ENCODE data around the gene DDX51.
"Not testable (repeated sequence)": the region's sequence is repeated elsewhere in the genome, so short reads cannot be mapped to it uniquely, and the experiment has no call there.

The DDX51 gene

GRCh38 chr12:132146772-132147422, 2.8 kb upstream of the DDX51 start:
- DNase-seq (ENCODE audit: low read depth, low spot score): no peak
- no peak overlapping the region for H3K4me3 ChIP-seq (ENCODE audit: low read length)

- H3K4me3 ChIP-seq (ENCODE audit: low read length): no peak overlapping the region
- DNase-seq (ENCODE audit: low read depth, low spot score): no peak
These were observed 2.0 kb upstream of the DDX51 start for GRCh38 chr12:132146098-132146497.

GRCh38 chr12:132145334-132145733, 1.2 kb upstream of the DDX51 start:
- no peak for DNase-seq (ENCODE audit: low read depth, low spot score)
- peak overlapping the region; percentile 86 for H3K4me3 ChIP-seq (ENCODE audit: low read length)

- no peak for DNase-seq (ENCODE audit: low read depth, low spot score)
- H3K4me3 ChIP-seq (ENCODE audit: low read length): peak overlapping the region; percentile 86
These were observed 670 bp upstream of the DDX51 start for GRCh38 chr12:132144810-132145168.

GRCh38 chr12:132143336-132144071, 615 bp downstream of the DDX51 start:
- DNase-seq (ENCODE audit: low read depth, low spot score): no peak
- H3K4me3 ChIP-seq (ENCODE audit: low read length): peak overlapping the region; percentile 76

GRCh38 chr12:132142679-132143335, 1.3 kb downstream of the DDX51 start:
- no peak for DNase-seq (ENCODE audit: low read depth, low spot score)
- H3K4me3 ChIP-seq (ENCODE audit: low read length): peak overlapping the region; percentile 76

- no peak for DNase-seq (ENCODE audit: low read depth, low spot score)
- no peak overlapping the region for H3K4me3 ChIP-seq (ENCODE audit: low read length)
These were observed 2.0 kb downstream of the DDX51 start for GRCh38 chr12:132141976-132142678.

GRCh38 chr12:132140918-132141841, 2.9 kb downstream of the DDX51 start:
- H3K4me3 ChIP-seq (ENCODE audit: low read length): no peak overlapping the region
- no peak for DNase-seq (ENCODE audit: low read depth, low spot score)

- no peak overlapping the region for H3K4me3 ChIP-seq (ENCODE audit: low read length)
- DNase-seq (ENCODE audit: low read depth, low spot score): no peak
These were observed 3.6 kb downstream of the DDX51 start for GRCh38 chr12:132140501-132140900.

GRCh38 chr12:132139912-132140311, 4.2 kb downstream of the DDX51 start:
- DNase-seq (ENCODE audit: low read depth, low spot score): no peak
- no peak overlapping the region for H3K4me3 ChIP-seq (ENCODE audit: low read length)

GRCh38 chr12:132138941-132139871, 4.9 kb downstream of the DDX51 start:
- DNase-seq (ENCODE audit: low read depth, low spot score): no peak
- no peak overlapping the region for H3K4me3 ChIP-seq (ENCODE audit: low read length)

GRCh38 chr12:132137483-132138125, 6.5 kb downstream of the DDX51 start:
- DNase-seq (ENCODE audit: low read depth, low spot score): no peak
- no peak overlapping the region for H3K4me3 ChIP-seq (ENCODE audit: low read length)

GRCh38 chr12:132136226-132136625, 7.9 kb downstream of the DDX51 start:
- H3K4me3 ChIP-seq (ENCODE audit: low read length); DNase-seq (ENCODE audit: low read depth, low spot score): not testable (repeated sequence)

- DNase-seq (ENCODE audit: low read depth, low spot score): not testable (repeated sequence)
These were observed 9.4 kb downstream of the DDX51 start for GRCh38 chr12:132134653-132135183.

GRCh38 chr12:132133952-132134652, 10.0 kb downstream of the DDX51 start:
- no peak for DNase-seq (ENCODE audit: low read depth, low spot score)
- H3K4me3 ChIP-seq (ENCODE audit: low read length): no peak overlapping the region

More at GRCh38 chr12:132134653-132135183, 9.4 kb downstream of the DDX51 start:
- H3K4me3 ChIP-seq (ENCODE audit: low read length): not testable (repeated sequence)

GRCh38 chr12:132132609-132133430, 11.3 kb downstream of the DDX51 start:
- H3K4me3 ChIP-seq (ENCODE audit: low read length): no peak overlapping the region
- DNase-seq (ENCODE audit: low read depth, low spot score): no peak
